GM10266 (cell line): ENCODE measurements around the gene ZCWPW1.

ENCODE experiments used
- DNase-seq: peaks from one replicate; pipeline ENCODE4 v3.0.0; 2012; ENCODE audit errors: extremely low spot score
- TF ChIP-seq, protein P1 (sequence below): IDR thresholded peaks from 2 replicates; pipeline ENCODE4 v1.5.1; 2012; ENCODE audit warnings: mild to moderate bottlenecking, low read depth; ENCODE audit not compliant: control insufficient read depth, insufficient read depth; ENCODE audit errors: missing control alignments

The ZCWPW1 gene

DNA sequence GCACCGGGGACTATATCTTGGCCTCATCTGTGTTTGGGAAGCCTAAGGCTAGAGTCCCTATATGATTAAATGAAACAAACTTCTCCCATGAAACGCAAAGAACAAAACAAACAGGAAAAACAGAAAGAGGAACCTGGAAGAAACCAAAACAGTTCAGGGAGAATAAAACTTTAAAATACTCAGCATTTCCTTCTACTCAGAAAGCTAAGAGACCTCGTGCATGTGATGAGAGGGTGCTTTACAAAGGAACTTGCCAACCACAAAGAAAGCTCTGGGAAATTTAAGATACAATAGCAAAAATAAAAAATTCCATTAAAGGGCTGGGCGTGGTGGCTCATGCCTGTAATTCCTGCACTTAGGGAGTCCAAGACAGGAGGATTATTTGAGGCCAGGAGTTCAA, 48.3 kb downstream of the ZCWPW1 start:
- DNase-seq, result no peak
- TF ChIP-seq, protein P1, sequence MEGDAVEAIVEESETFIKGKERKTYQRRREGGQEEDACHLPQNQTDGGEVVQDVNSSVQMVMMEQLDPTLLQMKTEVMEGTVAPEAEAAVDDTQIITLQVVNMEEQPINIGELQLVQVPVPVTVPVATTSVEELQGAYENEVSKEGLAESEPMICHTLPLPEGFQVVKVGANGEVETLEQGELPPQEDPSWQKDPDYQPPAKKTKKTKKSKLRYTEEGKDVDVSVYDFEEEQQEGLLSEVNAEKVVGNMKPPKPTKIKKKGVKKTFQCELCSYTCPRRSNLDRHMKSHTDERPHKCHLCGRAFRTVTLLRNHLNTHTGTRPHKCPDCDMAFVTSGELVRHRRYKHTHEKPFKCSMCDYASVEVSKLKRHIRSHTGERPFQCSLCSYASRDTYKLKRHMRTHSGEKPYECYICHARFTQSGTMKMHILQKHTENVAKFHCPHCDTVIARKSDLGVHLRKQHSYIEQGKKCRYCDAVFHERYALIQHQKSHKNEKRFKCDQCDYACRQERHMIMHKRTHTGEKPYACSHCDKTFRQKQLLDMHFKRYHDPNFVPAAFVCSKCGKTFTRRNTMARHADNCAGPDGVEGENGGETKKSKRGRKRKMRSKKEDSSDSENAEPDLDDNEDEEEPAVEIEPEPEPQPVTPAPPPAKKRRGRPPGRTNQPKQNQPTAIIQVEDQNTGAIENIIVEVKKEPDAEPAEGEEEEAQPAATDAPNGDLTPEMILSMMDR, result no peak

DNA sequence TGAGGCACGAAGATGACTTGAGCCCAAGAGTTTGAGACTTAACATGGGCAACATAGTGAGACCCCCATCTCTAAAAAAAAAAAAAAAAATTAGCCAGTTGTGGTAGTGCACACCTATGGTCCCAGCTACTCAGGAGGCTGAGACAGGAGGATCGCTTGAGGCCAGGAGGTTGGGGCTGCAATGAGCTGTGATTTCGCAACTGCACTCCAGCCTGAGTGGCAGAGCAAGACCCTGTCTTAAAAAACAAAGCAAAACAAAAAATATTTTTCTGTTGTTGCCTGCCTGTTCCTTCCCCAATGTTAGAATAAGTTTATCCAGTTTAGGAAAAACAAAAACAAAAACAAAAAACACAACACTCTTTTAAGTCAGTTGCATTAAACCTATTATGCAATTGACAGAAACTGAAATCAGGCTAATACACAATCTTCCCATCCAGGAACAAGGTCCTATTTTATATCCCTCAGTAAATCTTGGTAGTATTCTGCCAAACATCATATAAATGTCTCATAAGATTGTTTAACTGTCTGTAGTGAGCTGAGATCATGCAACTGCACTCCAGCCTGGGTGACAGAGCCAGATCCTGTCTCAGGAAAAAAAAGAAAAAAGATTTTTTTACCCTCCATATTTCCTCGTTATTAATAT, 50.3 kb downstream of the ZCWPW1 start:
- TF ChIP-seq, protein P1, result no peak
- no peak for DNase-seq

DNA sequence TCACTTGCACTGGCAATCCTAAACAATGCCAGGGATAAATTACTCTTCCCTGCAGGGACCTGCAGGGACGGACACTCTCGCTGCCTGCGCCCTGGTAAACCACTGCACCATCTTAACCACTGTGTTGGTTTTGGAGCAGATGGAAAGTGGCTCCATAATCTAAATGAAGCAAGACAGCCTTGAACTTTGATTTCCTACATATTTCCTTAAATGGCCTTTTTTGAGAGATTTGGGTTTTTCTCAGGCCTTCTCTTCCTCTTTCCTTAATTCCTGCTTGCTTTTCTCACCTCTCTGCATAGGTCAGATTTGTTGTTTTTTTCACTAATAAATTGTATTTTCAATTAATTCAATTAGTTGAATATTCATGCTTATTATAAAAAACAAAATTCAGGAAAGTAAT, 52.4 kb downstream of the ZCWPW1 start:
- no peak for DNase-seq
- TF ChIP-seq, protein P1, result no peak

DNA sequence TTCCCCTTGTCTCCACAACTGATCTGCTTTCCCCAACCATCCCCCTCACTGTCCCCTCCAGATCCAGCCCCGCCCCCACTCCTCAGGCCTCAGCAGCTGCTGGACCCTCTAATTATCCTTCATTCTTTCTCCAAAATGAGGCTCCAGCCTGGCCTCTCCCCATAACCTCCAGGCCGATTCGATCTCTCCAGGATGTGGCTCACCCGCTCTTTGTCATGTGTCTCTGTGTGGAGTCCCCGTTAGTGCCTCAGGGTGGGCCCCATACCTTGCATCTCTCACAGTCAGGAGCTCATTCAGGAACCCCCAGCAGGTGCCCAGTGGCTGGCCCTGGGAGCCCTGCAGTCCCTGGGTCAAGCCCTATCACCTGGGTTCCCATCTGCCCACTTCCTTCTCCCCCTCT, 53.9 kb downstream of the ZCWPW1 start:
- DNase-seq, result no peak
- TF ChIP-seq, protein P1, result no peak

DNA sequence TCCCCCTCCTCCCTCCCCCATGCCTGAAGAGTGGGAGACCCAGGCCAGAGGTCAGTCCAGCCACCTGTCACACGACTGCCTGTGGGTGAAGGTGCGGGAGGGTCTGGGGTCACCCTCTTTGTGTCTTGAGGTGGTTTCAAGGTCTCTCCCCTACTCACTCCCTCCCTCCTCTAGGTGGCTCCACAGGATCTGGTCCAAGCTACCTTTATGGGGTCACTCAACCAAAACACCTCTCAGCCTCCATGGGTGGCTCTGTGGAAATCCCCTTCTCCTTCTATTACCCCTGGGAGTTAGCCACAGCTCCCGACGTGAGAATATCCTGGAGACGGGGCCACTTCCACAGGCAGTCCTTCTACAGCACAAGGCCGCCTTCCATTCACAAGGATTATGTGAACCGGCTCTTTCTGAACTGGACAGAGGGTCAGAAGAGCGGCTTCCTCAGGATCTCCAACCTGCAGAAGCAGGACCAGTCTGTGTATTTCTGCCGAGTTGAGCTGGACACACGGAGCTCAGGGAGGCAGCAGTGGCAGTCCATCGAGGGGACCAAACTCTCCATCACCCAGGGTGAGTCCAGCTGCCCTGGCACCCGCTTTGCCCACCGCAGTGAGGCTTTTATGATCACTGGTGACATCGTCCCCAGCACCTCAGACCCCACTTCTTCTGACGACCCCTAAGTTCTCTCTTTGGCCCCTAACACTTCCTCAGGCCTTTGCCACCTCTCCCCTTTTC, 54.5 kb downstream of the ZCWPW1 start:
- TF ChIP-seq, protein P1, result peak; percentile 41
- peak; percentile 41 for DNase-seq

DNA sequence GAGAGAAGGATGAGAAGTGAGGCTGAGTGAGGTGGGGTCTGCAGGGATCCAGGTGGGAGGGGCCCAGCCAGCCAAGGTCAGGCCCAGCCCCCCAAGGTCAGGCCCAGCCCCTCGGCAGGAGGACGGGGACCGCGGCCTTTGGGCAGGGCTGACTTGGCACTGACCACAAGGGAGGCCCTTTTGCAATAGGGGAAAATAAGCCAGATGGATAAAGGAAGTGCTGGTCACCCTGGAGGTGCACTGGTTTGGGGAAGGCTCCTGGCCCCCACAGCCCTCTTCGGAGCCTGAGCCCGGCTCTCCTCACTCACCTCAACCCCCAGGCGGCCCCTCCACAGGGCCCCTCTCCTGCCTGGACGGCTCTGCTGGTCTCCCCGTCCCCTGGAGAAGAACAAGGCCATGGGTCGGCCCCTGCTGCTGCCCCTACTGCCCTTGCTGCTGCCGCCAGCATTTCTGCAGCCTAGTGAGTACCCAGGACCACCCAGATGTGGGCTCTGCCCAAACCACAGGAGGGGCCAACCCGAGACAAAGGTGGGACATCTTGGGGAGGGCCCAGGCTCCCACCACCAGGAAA, 55.2 kb downstream of the ZCWPW1 start, which contains the start of gene PILRA:
TSS of gene PILRA (plus strand) at position 227 of the 571 bp plus-strand sequence. CDS start at position 397, 170 bp downstream.
- TF ChIP-seq, protein P1, result no peak
- no peak for DNase-seq

DNA sequence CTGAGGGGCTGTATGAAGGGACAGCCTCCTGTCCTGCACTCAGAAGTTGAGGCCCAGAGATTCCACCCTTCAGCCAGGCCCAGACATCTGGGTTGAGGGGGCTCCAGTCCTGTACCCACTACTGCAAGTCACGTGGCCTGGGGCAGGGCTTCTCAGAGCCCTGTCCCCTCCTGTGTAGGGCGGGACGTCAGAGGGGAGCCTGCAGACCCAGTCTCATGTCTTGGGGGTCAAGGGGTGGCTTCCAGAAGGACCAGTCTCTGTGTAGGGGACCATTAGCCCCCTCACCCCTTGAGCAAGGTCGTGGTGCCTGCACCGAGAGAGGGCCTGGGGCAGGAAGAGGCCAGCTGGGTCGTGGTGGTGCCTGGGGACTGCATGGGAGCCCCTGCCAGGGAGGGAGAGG, 55.8 kb downstream of the ZCWPW1 start:
- DNase-seq, result no peak
- TF ChIP-seq, protein P1, result no peak
